Hematopoietic multipotent progenitor cell treated with erythropoietin and hydrocortisone succinate and interleukin-3 and kit ligand, for 4 days (in vitro differentiated cells): ENCODE results near the gene CDC26.
"Not testable (repeated sequence)": the region's sequence is repeated elsewhere in the genome, so short reads cannot be mapped to it uniquely, and the experiment has no call there.

Source experiments
- DNase-seq: peaks from one replicate; pipeline ENCODE4 v3.0.0-alpha.2; 2015

CDC26 gene

DNA sequence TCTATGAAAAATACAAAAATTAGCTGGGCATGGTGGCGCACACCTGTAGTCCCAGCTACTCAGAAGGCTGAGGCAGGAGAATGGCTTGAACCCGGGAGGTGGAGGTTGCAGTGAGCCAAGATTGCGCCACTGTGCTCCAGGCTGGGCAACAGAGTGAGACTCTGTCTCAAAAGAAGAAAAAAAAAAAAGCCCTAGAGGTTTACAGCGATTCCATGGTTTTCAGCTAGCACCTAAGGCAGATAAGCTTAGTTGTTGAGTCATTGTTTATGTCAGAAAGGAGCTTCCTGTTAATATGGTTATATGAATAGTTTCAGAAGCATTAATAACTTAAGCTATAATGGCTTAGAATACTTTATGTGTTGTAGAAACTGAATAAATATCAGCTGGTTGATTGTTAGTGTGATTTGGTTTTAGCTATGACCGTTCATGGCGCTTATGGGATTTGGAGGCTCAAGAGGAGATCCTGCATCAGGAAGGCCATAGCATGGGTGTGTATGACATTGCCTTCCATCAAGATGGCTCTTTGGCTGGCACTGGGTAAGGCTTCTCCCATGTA, 14.8 kb upstream of the CDC26 start:
- DNase-seq, result no peak

DNA sequence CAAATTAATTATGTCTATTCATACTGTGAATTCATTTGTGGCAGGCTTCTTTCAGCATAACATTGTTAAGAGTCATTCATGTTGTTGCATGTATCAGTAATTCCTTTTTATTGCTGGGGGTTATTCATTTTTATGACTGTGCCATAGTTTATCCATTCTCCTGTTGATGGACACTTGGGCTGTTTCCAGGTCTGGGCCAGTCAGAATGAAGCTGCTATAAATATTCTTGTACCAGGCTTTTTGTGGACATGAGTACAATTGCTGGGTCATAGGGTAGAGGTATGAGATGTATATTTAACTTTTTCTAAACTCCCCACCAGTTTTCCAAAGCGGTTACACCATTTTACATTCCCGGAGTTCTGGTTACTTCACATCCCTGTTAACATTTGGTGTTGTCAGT, 13.7 kb upstream of the CDC26 start:
- DNase-seq, result no peak

- DNase-seq, result no peak
These were observed 6.0 kb upstream of the CDC26 start for GRCh38 chr9:113281356-113281755.

- DNase-seq, result no peak
These were observed 3.5 kb upstream of the CDC26 start for GRCh38 chr9:113278840-113279239.

DNA sequence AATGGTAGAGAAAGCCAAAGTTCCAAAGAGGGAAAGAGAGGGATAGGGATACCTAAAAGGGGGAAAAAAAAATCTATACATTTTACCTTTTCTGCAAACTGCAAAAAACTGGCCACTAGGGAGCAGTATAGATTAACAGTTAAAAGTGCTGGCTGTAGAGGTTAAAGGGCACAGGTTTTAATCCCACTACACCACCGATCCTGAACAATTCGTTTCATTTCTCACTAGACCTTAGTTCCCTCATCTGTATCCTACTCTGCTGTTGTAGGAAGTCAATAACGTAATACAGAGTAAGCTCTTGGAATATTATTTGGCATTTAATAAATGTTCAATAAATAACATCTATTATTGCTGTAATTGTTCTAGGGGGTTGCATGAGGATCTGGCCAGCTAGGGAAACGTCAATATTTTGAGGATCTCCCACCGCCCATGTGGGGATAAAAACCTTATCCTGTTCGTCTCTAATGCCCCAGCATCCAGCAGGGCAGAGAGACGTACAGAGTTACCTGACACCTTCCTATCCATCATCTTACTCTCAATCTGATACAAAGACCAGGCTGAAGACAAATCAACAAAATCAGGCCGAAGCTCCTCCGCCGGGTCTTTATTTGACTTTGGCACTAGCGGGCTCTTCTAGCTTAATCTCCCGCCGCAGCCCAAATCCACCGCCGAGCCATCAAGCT, 757 bp downstream of the CDC26 start:
- peak; percentile 89 for DNase-seq

DNA sequence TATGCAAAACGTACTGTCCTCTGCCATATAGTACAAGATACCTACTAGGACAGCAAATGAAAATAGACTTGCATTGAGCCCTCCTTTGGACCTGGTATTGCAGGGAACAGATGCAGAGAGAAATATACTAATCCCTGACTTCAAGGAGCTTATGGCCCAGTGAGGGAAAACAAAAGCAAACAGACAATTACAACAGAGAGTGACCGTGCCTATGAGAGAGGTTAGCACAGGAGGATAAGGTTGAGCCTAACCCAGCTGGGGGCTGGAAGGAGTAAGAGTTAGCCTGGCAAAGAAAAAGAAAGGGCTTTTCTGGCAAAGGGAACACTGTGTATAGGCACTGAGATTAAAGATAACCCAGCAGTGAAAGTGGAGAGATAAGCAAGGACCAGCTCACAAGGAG, 5.5 kb downstream of the CDC26 start:
- no peak for DNase-seq

- no peak for DNase-seq
These were observed 6.0 kb downstream of the CDC26 start for GRCh38 chr9:113269355-113269754.

DNA sequence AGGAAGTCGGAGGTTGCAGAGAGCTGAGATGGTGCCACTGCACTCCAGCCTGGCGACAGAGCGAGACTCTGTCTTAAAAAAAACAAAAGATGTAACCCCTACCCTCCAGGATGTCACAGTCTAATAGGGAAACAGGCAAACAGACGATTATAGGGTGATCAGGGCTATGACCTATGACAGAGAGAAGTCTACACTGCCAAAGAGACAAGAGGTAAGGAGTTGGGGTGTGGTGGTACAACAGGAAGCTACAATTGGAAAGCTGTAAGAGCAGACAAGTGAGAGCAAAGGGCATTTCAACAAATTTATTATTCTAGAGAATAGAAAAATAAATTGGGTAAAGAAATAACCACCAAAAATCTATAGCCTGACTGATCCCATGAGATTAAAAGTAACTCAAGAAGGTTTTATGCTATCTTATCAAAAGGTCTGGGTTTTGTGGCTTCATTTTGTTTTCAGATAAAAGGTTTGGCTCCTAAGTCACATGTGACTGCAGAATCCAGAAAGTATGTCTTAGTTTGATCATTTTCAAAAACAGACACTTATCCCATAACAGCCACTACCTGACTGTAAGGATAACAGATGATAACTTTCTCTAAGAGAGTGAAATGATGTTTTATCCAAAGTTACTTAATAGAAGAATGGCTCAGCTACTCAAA, 7.3 kb downstream of the CDC26 start:
- DNase-seq, result peak; percentile 76

DNA sequence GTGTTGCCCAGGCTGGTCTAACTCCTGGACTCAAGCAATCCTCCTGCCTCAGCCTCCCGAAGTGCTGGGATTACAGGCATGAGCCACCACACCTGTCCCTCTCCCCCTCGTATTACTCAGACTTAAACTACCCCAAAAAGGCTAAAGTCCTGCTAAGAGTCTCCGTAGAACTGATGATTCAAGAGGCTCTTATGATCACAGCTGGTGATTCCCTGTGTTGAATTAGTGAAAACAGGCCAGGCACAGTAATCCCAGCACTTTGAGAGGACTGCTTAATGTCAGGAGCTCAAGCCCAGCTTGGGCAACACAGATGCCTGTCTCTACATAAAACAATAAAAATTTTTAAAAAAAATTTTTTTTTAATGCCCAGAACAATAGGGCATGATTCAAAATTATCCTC, 9.2 kb downstream of the CDC26 start:
- DNase-seq, result no peak

- DNase-seq, result no peak
These were observed 13.3 kb downstream of the CDC26 start for GRCh38 chr9:113261917-113262671.

- DNase-seq, result no peak
These were observed 17.1 kb downstream of the CDC26 start for GRCh38 chr9:113258282-113258681.

DNA sequence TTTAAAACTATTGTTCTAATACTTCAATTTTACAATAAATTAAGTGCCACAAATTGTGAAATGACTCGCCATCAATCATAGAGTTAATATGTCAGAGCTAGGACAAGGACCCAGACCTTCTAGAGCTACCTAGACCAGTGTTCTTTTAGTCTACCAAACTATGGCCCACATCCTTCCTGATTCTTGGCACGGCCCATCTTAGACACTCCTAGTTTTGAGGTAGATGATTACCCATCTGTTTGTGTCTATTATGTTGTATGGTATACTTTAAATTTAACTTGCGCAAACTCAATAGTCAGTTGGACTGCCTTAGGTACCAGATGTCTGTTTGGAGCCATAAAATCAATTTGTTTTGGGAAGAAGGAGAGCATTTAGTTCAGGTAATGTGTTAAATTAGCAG, 17.5 kb downstream of the CDC26 start:
- DNase-seq, result no peak

GRCh38 chr9:113255438-113255837, 19.9 kb downstream of the CDC26 start:
- peak; percentile 56 for DNase-seq

DNA sequence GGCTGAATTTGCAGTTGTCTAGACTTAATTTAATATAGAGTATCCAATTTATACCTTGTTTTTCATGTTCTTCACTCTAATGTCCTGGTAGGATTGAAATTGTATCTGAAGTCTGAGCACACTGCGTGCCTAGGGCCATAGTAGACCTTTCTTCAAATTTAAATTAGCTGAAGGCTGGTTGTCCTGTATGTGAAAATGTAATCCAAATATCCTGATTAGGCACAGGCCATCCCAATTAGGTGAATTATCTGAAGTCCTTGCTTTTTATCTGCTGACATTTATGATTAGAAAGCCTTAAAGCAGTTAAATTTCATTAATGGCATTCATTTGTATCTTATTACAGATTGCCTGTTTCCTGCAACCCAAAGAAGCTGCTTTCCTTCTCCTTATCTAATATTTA, 20.4 kb downstream of the CDC26 start:
- DNase-seq, result no peak

GRCh38 chr9:113250807-113251206, 24.6 kb downstream of the CDC26 start:
- no peak for DNase-seq

- not testable (repeated sequence) for DNase-seq
These were observed 25.7 kb downstream of the CDC26 start for GRCh38 chr9:113249661-113250060.

DNA sequence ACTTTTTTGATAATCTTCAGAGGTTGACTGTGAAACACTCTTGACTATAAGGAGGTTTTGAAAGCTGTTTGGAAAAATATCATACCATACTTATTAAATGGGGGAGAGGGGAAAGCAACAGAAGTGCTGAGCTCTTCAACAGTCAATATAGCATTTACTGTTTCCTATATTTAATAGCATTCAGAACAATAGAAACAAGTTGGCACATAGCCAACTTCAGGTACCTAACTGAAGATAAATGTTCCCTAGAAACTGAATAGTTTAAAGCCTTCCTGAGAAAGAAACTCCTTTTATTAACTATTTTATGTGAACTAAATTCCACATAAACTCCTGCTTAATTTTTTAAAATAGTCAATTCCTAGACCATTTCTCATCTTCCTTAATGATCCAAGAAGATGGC, 27.7 kb downstream of the CDC26 start:
- no peak for DNase-seq

- no peak for DNase-seq
These were observed 28.4 kb downstream of the CDC26 start for GRCh38 chr9:113246928-113247327.

- no peak for DNase-seq
These were observed 29.5 kb downstream of the CDC26 start for GRCh38 chr9:113245894-113246293.

DNA sequence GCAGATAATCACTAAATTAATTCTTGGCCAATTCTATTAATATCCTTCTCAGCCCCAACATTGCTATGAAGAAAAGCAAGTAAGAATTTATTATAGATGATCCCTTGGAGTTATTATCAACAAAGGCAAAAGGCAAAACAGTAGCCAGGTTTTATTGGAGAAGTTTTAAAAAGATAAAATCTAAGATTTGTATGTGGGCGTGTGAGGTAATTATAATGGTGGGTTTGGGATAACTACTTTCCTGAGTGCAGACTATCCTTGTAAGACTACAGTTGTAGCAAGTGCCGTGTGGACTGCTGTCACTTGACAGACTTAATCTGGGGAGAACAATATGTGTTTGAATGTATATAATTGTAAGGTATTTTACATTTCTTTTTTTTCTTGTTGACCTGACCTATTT, 30.8 kb downstream of the CDC26 start:
- DNase-seq, result no peak

- DNase-seq, result no peak
These were observed 34.2 kb downstream of the CDC26 start for GRCh38 chr9:113241161-113241560.

DNA sequence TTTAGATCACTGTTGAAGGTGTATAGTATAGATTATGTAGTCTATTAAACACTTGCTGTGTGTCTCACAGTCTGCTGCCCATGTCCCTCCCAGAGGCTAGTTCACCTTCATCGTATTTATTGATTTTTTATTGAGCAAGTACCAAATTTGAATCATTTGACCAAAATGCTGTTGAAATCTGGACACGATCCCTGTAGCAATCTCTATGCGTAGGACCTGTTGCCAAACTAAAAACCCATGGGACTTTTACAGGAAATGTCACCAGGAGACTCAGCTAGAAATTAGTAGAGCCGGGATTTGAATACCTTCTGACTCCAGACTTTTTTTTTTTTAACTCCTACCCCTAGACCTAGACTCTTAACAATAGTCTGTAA, 36.5 kb downstream of the CDC26 start:
- no peak for DNase-seq

DNA sequence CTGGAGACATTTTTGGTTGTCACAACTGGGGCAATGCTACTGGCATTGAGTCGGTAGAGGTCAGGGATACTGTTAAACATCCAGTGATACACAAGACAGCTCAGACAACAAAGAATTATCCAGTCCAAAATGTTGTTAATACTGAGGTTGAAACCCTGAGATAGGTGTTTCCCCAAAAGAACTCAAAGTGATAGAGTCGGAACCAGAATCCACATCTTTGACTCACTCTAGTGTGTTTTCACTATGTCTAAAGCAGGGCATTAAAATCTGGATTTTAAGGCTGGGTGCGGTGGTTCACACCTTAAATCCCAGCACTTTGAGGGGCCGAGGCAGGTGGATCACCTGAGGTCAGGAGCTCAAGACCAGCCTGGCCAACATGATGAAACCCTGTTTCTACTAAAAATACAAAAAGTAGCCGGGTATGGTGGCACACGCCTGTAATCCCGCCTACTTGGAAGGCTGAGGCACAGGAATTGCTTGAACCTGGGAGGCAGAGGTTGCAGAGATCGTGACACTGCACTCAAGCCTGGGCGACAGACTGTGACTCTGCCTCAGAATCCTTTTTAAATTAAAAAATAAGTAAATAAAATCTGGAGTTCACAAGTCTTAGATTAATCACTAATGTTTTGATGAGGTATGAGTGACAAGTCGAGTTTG, 37.0 kb downstream of the CDC26 start:
- DNase-seq, result no peak
